HepG2 (cell line): ENCODE data around the gene SPP2.

Source experiments
- HOXA7 ChIP-seq: sonication (generic); formaldehyde crosslinking; IDR thresholded peaks from 2 replicates; pipeline ENCODE4 v1.8.1; 2022; ENCODE audit warnings: mild to moderate bottlenecking, missing genetic modification reagents, moderate library complexity
- NFYB ChIP-seq: sonication (generic); formaldehyde crosslinking; IDR thresholded peaks from 2 replicates; pipeline ENCODE4 v1.4.0; 2020; ENCODE audit warnings: missing genetic modification reagents
- NR2F2 ChIP-seq: IDR thresholded peaks from 2 replicates; pipeline ENCODE4 v1.6.1; 2012; ENCODE audit warnings: low read depth, inconsistent platforms, borderline replicate concordance
- POLR2AphosphoS5 ChIP-seq: IDR thresholded peaks from 2 replicates; pipeline ENCODE4 v1.6.1; 2012; ENCODE audit warnings: low read depth, low read length
- TOE1 ChIP-seq: sonication (generic); formaldehyde crosslinking; IDR thresholded peaks from 2 replicates; pipeline ENCODE4 v1.4.0; 2020; ENCODE audit warnings: mild to moderate bottlenecking, missing genetic modification reagents
- ZFYVE20 ChIP-seq: sonication (generic); formaldehyde crosslinking; IDR thresholded peaks from 2 replicates; pipeline ENCODE4 v1.8.0; 2023; ENCODE audit warnings: low read depth, mild to moderate bottlenecking, moderate library complexity, missing genetic modification reagents, borderline replicate concordance
- ZKSCAN8 ChIP-seq: IDR thresholded peaks from 2 replicates; pipeline ENCODE4 v1.6.1; 2016; ENCODE audit warnings: borderline replicate concordance, missing genetic modification reagents, missing compliant biosample characterization
- ZNF883 ChIP-seq: sonication (generic); formaldehyde crosslinking; IDR thresholded peaks from 2 replicates; pipeline ENCODE4 v1.5.1; 2020; ENCODE audit warnings: mild to moderate bottlenecking, missing genetic modification reagents; ENCODE audit errors: not compliant biosample characterization
- ZSCAN29 ChIP-seq: sonication (generic); formaldehyde crosslinking; conservative IDR thresholded peaks from 2 replicates; pipeline ENCODE4 v1.4.0; 2020; ENCODE audit warnings: mild to moderate bottlenecking, missing genetic modification reagents
- TF ChIP-seq, protein P1 (sequence below): IDR thresholded peaks from 2 replicates; pipeline ENCODE4 v1.6.1; 2012; ENCODE audit warnings: inconsistent platforms
- TF ChIP-seq, protein P2 (sequence below): IDR thresholded peaks from 2 replicates; pipeline ENCODE4 v1.6.1; 2016
- TF ChIP-seq, protein P3 (sequence below): sonication (generic); formaldehyde crosslinking; IDR thresholded peaks from 2 replicates; pipeline ENCODE4 v1.5.0; 2020; ENCODE audit warnings: mild to moderate bottlenecking, missing genetic modification reagents, moderate library complexity
- TF ChIP-seq, protein P4 (sequence below): IDR thresholded peaks from 2 replicates; pipeline ENCODE4 v1.6.1; 2016; ENCODE audit warnings: missing compliant biosample characterization, missing genetic modification reagents, borderline replicate concordance

DNA sequence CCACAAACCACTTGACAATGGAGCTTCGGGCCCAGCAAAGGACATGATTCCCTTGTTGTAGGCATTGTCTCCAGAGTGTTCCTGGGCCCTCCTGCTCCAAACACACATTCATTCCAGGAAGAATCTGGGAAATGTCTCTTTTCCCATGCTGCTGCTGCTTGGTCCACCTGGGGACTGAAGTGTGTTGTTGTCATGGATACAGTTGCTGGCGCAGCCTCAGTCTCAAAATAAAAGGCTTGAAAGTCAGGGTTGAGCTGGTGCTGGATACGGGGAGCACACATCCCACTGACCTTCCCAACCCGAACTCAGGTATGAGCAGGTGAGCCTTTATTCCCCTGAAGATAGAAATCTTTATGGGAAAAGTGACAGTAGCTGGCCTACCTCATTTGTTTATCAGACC lies 30.6 kb upstream of the SPP2 start:
- TF ChIP-seq ZNF883 (CRISPR knock-in tag) = no peak
- TF ChIP-seq, protein P1, sequence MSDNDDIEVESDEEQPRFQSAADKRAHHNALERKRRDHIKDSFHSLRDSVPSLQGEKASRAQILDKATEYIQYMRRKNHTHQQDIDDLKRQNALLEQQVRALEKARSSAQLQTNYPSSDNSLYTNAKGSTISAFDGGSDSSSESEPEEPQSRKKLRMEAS = no peak
- TF ChIP-seq, protein P2, sequence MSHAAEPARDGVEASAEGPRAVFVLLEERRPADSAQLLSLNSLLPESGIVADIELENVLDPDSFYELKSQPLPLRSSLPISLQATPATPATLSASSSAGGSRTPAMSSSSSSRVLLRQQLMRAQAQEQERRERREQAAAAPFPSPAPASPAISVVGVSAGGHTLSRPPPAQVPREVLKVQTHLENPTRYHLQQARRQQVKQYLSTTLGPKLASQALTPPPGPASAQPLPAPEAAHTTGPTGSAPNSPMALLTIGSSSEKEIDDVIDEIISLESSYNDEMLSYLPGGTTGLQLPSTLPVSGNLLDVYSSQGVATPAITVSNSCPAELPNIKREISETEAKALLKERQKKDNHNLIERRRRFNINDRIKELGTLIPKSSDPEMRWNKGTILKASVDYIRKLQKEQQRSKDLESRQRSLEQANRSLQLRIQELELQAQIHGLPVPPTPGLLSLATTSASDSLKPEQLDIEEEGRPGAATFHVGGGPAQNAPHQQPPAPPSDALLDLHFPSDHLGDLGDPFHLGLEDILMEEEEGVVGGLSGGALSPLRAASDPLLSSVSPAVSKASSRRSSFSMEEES (CRISPR knock-in tag) = no peak
- no peak for TF ChIP-seq POLR2AphosphoS5
- TF ChIP-seq ZKSCAN8 (CRISPR knock-in tag) = no peak
- no peak for TF ChIP-seq TOE1 (CRISPR knock-in tag)
- TF ChIP-seq HOXA7 (CRISPR knock-in tag) = no peak
- TF ChIP-seq, protein P3, sequence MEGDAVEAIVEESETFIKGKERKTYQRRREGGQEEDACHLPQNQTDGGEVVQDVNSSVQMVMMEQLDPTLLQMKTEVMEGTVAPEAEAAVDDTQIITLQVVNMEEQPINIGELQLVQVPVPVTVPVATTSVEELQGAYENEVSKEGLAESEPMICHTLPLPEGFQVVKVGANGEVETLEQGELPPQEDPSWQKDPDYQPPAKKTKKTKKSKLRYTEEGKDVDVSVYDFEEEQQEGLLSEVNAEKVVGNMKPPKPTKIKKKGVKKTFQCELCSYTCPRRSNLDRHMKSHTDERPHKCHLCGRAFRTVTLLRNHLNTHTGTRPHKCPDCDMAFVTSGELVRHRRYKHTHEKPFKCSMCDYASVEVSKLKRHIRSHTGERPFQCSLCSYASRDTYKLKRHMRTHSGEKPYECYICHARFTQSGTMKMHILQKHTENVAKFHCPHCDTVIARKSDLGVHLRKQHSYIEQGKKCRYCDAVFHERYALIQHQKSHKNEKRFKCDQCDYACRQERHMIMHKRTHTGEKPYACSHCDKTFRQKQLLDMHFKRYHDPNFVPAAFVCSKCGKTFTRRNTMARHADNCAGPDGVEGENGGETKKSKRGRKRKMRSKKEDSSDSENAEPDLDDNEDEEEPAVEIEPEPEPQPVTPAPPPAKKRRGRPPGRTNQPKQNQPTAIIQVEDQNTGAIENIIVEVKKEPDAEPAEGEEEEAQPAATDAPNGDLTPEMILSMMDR (CRISPR knock-in tag) = no peak
- TF ChIP-seq, protein P4, sequence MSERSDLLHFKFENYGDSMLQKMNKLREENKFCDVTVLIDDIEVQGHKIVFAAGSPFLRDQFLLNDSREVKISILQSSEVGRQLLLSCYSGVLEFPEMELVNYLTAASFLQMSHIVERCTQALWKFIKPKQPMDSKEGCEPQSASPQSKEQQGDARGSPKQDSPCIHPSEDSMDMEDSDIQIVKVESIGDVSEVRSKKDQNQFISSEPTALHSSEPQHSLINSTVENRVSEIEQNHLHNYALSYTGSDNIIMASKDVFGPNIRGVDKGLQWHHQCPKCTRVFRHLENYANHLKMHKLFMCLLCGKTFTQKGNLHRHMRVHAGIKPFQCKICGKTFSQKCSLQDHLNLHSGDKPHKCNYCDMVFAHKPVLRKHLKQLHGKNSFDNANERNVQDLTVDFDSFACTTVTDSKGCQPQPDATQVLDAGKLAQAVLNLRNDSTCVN (CRISPR knock-in tag) = no peak
- TF ChIP-seq ZFYVE20 (CRISPR knock-in tag) = no peak
- no peak for TF ChIP-seq NFYB (CRISPR knock-in tag)
- no peak for TF ChIP-seq NR2F2
- TF ChIP-seq ZSCAN29 (CRISPR knock-in tag) = no peak
